A172 (cell line): ENCODE measurements around the gene AGPAT3. TPM values are rescaled to one million over a fixed set of nuclear protein-coding genes. Genes with fewer than 3 reads are reported as not detected.

Experiments used
- DNase-seq: peaks from one replicate; pipeline ENCODE4 v3.0.0-alpha.2; 2015; ENCODE audit warnings: low spot score
- total RNA-seq: library from RNA; depleted of rRNA; stranded (reverse); fragments of >200 nt; shearing (Covaris generic); gene quantifications from 2 replicates; pipeline ENCODE4 v1.2.3, GENCODE V29; 2014

AGPAT3 gene
- total RNA-seq, 1 experiment from 2014 or later, result 73.4 TPM

DNA sequence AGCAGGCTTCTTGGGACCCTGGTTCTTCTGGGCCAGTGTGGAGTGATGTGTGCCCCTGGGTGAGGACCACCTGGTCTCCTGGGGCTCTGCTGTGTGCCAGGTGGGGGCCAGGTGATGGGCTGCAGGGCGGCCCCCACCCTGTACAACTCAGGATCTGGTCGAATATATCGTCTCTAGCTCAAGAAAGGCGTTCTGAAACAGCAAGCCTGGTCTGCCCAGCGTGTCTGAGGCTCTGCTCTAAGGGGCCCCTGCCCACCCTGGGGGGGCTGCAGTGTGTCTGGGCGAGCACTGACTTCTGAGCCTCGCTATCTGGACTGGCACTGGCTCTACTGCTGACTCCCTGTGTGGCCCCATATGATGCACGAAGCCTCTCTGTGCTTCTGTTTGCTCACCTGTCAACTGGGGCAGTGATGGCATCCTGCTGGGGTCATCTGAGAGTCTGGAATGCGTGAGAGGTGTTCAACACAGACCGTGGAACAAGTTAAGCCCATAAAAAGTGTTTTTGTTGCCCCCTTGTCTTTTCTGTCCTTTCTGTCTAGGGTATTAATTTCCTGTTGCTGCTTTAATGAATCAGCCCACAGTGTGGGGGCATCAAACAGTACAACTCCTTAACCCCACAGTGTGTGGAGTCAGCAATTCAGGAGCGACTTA lies 91.1 kb downstream of the AGPAT3 start:
- DNase-seq, result peak; percentile 11

DNA sequence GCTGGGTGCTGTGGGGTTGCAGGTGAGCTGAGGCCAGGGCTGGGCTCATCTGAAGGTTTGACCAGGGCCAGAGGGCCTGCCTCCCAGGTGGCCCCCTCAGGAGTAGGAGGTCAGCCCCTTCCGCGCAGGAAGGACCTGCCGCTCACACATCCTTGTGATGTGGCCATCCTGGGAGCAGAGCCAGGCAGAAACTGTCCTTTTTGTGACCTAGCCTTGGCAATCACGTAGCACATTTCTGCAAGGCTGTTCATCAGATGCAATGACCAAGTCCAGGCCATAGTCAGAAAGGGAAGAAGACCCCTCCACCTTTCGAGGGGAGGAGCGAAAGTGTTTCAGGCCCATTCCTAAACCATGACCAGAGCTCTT lies 91.6 kb downstream of the AGPAT3 start:
- DNase-seq, result peak; percentile 35

DNA sequence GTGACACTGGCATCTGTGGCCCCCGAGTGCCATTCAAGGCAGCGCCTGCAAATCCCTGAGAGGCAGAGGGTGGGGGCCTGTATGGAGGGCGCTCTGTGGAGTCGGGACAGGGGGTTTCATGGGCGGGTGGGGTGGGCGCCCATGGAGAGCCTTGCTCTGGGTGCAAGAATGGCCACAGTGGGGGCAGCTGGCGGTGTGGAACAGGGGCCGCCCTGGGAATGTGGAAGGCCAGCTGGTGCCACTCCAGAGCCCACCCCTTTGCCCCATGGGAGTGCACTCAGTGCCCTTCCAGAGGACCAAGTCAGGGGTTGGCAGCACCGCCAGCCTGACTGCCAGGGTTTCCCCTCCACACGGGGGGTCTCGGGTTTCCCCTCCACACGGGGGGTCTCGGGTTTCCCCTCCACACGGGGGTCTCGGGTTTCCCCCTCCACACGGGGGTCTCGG lies 92.1 kb downstream of the AGPAT3 start:
- no peak for DNase-seq

DNA sequence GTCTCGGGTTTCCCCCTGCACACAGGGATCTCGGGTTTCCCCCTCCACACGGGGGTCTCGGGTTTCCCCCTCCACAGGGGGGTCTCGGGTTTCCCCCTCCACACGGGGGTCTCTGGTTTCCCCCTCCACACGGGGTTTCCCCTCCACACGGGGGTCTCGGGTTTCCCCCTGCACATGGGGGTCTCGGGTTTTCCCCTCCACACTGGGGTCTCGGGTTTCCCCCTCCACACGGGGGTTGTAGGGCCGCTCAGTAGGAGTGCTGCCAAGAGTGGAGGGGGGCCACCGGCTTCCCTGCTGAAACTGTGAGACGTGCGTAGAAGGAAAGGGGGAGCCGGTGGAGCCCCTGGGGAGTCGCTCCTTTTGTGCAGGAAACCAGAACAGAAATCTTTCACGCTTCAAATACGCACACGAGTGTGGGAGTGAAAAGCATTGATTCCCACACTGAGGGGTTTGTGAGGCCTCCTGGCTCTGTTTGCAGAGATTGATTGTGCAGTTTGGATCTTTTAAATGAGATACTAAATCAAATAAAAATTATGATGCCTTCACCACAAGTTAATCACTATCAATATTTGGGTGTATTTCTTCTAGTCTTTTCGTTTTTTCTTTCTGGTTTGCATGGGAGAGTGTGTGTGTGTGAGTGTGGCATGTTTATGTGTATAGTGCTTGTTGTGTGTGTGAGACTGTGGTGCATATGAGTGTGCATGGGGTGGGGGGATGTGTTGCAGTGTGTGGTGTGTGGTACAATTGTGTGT lies 92.8 kb downstream of the AGPAT3 start:
- no peak for DNase-seq

DNA sequence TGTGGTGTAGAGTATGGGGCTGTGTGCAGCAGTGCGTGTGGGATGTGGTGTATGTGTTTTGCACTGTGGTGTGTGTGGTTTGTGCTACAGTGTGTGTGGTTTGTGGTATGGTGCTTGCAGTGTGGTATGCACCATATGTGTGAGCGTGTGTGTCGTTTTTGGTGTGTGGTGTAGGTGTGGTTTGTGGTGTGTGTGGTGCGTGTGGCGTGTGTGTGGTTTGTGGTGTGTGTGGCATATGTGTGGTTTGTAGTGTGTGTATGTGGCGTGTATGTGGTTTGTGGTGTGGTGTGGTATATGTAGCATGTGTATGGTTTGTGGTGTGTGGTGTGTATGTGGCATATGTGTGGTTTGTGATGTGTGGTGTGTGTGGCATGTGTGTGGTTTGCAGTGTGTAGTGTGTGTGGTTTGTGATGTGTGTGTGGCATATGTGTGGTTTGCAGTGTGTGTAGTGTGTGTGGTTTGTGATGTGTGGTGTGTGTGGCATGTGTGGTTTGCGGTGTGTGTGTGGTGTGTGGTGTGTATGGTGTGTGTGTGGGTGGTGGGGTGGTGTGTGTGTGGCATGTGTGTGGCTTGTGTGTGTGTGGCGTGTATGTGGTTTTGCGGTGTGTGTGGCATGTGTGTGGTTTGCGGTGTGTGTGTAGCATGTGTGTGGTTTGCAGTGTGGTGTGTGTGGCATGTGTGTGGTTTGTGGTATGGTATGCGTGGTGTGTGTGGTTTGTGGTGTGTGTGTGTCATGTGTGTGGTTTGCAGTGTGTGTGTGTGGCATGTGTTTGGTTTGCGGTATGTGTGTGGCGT lies 93.5 kb downstream of the AGPAT3 start:
- no peak for DNase-seq

DNA sequence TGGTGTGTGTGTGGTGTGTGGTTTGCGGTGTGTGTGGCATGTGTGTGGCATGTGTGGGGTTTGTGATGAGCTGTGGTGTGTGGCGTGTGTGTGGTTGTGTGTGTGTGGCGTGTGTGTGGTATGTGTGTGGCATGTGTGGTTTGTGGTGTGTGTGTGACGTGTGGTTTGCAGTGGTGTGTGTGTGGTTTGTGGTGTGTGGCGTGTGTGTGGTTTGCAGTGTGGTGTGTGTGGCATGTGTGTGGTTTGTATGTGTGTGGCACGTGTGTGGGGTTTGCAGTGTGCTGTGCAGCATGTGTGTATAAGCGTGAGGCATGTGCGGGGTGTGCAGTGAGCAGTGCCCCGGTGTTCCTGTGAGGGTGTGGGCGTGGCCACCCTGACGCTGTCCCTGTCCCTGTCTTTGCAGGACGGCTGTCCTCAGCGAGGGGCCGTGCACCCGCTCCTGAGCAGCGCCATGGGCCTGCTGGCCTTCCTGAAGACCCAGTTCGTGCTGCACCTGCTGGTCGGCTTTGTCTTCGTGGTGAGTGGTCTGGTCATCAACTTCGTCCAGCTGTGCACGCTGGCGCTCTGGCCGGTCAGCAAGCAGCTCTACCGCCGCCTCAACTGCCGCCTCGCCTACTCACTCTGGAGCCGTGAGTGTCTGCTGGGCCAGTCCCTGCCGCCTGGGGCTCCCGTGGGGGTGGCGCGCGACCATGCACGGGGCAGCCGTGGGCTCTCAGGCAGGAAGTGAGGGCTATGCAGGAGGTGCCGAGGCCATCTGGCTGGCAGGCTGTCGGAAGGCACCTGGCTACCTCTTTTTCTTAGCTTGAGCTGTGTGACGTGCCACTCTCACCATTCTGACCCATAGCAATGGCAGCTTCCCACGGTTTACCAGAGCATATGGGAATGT lies 94.5 kb downstream of the AGPAT3 start:
- DNase-seq, result no peak

DNA sequence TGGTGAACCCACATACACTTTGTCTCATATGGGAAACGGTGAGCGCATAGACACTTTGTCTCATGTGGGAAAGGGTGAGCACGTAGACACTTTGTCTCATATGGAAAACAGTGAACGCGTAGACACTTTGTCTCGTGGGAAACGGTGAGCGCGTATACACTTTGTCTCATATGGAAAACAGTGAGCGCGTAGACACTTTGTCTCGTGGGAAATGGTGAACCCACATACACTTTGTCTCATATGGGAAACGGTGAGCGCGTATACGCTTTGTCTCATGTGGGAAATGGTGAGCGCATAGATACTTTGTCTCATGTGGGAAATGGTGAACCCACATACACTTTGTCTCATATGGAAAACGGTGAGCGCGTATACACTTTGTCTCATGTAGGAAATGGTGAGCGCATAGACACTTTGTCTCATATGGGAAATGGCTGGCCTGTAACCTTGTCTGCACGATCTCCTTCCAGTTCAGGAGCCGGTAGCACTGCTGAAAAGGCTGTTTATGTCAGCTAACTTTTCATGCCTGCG lies 96.4 kb downstream of the AGPAT3 start:
- DNase-seq, result no peak

DNA sequence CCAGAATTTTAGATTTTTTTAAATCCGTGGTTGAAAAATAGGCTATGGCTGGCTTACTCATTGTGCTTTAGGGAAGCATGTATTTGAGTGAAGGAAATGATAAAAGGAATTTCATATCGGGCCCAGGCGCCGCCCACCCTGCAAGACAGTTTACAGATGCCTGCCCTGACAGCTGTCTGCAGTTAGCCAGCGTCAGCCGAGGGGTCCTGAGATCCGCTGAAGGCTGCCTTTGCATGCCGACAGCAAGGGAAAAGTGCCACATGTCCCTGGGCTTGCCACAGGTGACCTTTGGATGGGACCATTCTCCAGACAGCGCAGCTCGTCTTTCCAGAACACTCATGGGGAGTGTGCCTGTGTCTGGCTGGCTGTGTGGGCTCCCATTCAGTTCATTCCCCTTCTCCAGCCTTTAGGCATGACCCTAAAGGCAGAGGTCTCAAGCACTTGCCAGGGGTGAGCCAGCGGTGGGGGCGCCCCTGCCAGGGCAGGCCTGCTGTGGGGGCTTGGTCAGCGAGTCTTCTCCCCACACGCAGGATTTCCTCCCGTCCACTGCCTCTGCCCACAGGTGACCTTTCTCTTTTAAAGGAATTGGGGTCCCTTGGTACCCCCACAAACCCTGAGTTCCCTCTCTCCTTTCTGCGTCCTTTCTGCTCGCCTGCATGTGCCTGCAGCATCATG lies 101.0 kb downstream of the AGPAT3 start:
- DNase-seq, result no peak

DNA sequence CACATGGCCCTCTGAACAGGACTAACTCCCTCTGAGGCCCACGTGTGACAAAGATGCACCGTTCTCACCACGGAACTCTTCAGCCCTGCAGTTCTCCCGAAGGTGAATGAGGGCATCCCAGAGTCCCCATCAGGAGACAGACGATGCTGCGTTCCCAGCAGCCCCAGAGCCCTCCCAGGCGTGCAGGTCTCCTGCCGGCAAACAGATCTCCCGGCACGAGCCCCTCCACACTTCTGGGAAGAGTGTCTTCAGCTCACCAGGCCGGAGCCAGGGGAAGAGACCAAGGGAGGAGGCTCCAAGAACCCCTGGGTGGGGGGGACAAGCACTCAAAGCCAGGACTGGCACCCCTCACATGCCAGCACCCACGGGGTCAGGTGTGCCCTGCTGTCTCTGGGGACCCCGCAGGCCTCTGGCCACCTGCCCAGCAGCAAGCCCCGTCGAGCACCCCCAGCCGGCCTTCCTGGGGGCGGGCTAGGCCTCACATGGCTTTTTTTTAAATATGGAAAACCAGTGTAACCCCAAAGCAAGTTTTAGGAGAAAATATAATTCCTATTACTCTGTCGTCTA lies 102.0 kb downstream of the AGPAT3 start:
- DNase-seq, result no peak

DNA sequence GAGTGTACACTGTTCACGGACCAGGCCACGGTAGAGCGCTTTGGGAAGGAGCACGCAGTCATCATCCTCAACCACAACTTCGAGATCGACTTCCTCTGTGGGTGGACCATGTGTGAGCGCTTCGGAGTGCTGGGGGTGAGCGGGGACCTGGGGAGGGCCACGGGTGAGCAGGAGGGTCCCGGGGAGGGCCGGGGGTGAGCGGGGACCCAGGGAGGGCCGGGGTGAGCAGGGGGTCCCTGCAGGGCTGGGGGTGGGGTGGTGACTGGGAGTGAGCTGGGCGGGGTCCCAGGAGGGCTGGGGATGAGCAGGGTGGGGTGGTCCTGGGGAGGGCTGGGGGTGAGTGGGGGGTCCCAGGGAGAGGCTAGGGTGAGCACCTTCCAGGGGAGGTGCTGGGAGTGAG lies 103.0 kb downstream of the AGPAT3 start:
- DNase-seq, result no peak

DNA sequence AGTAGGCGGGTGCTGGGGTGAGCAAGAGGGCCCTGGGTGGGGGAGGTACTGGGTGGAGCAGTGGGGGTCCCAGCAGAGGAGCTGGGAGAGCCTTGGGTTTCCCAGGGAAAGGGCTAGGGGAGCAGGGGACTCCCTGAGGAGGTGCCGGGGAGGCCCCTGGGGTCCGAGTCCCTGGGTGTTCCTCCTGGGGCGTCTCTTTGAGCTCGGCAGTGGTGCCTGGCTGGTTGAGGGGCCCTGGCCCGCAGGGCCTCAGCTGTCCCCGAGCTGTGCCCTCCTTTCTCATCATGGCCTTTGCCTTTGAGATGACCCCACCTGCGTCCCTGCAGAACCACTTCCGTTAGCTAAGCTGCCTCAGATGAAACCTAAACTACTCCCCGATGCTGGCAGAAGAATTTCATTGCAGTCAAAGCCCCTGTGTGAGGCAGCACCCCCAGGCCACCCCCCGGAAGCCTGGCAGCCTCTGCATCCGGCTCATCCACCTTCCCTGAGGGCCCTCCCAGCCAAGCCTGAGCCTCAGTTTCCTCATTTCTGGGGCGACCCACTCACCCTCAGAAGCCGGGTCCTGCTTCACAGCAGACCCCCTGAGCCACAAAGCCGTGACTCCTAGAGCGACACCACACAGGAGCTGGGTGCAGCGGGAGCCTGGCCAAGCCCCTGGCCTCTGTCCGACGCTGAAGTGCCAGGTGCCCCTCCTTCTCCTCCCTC lies 103.5 kb downstream of the AGPAT3 start:
- no peak for DNase-seq

DNA sequence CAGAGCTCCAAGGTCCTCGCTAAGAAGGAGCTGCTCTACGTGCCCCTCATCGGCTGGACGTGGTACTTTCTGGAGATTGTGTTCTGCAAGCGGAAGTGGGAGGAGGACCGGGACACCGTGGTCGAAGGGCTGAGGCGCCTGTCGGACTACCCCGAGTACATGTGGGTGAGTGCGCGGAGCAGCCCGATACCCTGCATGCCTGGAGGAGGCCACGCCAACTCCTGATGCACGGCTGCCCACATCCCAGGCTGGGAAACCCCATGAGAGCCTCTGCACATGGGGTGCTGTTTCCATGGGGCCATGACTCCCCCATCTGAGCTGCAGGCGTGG lies 104.1 kb downstream of the AGPAT3 start:
- no peak for DNase-seq

DNA sequence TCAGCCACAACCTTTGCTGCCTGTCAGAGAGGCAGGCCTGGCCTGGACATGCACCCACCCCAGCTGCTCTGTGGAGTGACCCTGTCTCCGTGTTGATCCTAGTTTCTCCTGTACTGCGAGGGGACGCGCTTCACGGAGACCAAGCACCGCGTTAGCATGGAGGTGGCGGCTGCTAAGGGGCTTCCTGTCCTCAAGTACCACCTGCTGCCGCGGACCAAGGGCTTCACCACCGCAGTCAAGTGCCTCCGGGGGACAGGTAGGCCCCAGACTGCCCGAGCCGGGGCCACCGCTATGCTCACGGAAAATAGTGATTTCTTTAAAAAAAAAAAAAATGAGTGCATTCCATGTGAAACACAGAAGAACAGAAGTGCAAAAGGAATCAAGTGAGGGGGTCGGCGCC lies 105.5 kb downstream of the AGPAT3 start:
- no peak for DNase-seq

DNA sequence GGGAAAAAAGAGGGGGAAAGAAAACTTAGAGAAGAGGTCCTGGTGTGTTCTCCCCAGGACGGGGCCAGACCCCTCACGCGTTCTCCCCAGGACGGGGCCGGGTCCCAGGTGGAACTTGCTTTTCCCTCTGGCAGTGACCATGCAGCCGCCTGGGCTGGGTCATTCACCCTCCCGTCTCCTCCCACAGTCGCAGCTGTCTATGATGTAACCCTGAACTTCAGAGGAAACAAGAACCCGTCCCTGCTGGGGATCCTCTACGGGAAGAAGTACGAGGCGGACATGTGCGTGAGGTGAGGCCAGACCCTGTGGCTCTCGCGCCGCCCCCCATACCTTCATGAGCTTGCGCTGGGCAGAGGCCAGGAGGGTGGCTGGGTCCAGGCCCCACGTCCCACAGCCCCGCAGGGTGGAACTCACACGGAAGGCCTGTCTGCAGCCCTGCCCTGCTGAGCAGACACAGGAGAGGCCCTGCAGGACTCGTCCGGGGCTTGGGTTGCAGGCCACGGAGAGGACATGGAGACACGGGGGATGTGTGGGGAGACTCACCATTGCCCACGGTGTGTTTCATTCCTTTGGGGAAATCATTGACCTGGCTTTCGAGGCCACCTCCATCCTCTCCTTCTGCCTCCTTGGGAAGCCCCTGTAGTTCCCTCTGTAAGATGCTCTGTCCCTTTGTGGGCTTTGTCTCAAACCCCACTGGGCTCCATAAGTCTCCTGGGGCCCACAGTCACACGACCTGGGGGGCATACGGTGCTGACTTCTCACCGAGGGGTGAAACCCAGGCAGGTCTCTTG lies 106.4 kb downstream of the AGPAT3 start:
- DNase-seq, result no peak

DNA sequence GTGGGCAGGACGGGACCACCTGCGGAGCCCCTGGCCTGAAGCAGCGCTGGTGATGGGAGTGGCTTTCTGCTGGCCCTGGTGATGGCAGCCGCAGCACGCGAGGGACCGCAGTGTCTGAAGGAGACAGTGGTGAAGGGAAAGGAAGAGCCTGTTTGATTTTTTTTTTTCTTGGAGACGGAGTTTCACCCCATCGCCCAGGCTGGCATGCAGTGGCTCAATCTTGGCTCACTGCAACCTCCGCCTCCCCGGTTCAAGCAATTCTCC lies 106.9 kb downstream of the AGPAT3 start:
- no peak for DNase-seq

DNA sequence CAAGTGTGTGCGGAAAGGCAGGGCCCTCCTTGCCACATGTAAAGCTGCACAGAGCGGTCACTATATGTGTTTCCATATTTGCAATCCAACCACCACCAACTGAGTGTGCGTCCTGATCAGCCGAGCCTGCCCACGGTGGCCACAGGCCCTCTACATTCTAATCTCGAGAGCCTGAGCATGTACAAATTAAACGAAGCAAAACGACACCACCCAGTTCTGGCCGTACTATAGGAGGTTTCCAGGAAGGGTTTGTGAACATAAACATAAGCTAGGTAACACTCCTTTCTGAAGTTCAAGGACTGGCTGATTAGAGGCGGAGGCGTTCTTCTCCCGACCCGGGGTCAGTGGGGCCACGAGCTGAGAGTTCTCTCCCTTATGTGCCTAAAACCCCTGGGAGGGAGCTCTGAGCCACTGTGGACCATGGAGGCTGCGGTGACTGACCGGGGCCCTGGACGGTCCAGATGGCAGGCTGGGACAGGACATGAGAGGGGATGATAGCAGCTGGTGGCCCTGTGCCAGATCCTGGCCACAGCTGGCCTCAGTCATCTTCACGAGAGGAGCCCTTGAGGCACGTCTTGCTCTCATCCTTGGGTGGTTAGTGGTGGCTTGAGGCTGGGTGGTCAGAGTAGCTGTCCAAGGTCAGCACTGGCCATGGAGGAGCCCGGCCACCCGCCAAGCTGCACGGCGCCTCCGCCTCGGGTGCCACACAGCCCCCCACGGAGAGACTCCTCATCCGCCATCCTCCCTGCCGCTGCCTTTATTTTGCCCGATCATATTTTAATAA lies 108.0 kb downstream of the AGPAT3 start:
- DNase-seq, result no peak

DNA sequence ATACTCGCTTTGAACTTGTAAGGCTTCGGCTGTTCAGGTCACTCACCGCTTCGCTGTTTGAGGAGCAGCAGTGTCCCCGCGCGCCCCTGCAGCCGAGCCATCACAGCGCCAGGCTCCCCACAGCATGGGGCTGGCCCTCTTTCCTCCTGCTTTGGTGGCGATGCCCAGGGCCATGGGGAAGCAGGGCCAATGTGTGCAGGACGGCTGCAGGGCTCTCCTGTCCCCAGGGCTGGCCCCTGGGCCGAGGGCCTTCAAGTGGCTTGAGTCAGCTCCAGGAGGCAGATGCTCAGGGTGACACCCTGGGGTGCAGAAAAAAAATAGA lies 108.6 kb downstream of the AGPAT3 start:
- no peak for DNase-seq

DNA sequence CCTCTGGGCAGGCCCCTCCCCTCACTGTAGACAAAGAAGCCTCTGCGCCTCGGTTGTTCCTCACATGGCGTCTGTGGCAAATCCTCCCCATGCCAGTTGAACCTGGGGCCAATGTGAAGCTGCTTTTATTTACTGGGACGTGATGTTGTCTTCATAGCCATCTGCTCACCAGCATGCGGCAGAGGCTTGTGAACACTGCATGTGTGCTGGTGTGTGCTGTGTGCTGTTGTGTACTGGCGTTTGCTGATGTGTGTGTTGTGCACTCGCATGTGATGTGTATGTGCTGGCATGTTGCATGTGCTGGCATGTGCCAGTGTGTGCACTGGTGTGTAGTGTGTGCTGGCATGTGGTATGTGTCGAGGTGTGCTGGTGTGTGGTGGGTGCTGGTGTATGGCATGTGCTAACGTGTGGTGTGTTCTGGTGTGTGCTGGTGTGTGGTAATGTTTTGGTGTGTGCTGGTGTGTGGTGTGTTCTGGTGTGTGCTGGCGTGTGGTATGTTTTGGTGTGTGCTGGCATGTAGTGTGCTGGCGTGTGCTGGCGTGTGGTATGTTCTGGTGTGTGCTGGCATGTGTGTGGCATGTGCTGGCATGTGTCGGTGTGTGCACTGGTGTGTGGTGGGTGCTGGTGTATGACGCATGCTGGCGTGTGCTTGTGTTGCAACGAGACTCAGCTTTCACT lies 109.9 kb downstream of the AGPAT3 start:
- no peak for DNase-seq
